Measurements from ENCODE around the gene SAA1. TPM values are rescaled to one million over a fixed set of nuclear protein-coding genes. Genes with fewer than 3 reads are reported as not detected.
"Not testable (repeated sequence)": the region's sequence is repeated elsewhere in the genome, so short reads cannot be mapped to it uniquely, and the experiment has no call there.

Gene SAA1
- total RNA-seq, 1 donor from 2014 or later = not detected

- H3K27me3 Mint-ChIP-seq (ENCODE audit: unreplicated experiment) = no peaks in the 10 kb centered on the region
- no peak for DNase-seq (ENCODE audit: low spot score)
- no peak overlapping the region for H3K27ac Mint-ChIP-seq (ENCODE audit: unreplicated experiment)
- no peak for TF ChIP-seq CTCF (IDR thresholded peaks at IDR 0.05; ENCODE audit: unreplicated experiment)
- H3K4me1 Mint-ChIP-seq (ENCODE audit: unreplicated experiment) = no peaks in the 10 kb centered on the region
- H3K36me3 Mint-ChIP-seq (ENCODE audit: low read depth, unreplicated experiment) = no peaks in the 10 kb centered on the region
- no peaks in the 10 kb centered on the region for H3K9me3 Mint-ChIP-seq (ENCODE audit: unreplicated experiment)
- no peak overlapping the region for H3K4me3 Mint-ChIP-seq (ENCODE audit: unreplicated experiment)
Measured at GRCh38 chr11:18253233-18253632, 12.8 kb upstream of the SAA1 start.

DNA sequence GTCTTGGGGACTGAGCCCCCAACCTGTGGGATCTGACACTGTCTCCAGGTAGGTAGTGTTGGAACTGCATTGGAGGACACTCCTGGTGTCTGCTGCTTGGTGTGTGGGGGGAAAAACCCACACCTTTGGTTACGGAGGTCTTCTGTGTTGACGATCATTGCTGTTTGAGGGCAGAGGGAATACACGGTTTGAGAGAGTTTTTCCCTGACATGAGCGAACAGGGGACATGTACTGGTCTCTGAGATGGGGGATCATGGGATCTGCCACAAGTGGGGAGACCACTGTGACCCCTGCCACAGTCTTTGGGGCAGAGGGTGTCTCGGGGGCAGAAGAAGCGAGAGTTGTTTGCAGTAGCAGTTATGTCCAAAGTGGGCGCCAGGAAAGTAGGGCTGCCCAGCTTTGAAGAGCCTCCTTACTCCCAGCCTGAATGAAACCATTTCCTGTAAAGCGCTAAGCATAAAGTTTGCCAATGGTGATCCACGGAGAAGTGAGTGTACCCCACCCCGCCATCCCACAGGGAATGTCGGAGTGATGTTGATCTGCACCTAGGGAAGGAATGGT is 12.2 kb upstream of the SAA1 start:
- H3K9me3 Mint-ChIP-seq (ENCODE audit: unreplicated experiment) = no peaks in the 10 kb centered on the region
- H3K27ac Mint-ChIP-seq (ENCODE audit: unreplicated experiment) = no peak overlapping the region
- no peak for TF ChIP-seq CTCF (IDR thresholded peaks at IDR 0.05; ENCODE audit: unreplicated experiment)
- no peaks in the 10 kb centered on the region for H3K27me3 Mint-ChIP-seq (ENCODE audit: unreplicated experiment)
- no peak overlapping the region for H3K4me3 Mint-ChIP-seq (ENCODE audit: unreplicated experiment)
- no peak for DNase-seq (ENCODE audit: low spot score)
- no peaks in the 10 kb centered on the region for H3K36me3 Mint-ChIP-seq (ENCODE audit: low read depth, unreplicated experiment)
- no peaks in the 10 kb centered on the region for H3K4me1 Mint-ChIP-seq (ENCODE audit: unreplicated experiment)

DNA sequence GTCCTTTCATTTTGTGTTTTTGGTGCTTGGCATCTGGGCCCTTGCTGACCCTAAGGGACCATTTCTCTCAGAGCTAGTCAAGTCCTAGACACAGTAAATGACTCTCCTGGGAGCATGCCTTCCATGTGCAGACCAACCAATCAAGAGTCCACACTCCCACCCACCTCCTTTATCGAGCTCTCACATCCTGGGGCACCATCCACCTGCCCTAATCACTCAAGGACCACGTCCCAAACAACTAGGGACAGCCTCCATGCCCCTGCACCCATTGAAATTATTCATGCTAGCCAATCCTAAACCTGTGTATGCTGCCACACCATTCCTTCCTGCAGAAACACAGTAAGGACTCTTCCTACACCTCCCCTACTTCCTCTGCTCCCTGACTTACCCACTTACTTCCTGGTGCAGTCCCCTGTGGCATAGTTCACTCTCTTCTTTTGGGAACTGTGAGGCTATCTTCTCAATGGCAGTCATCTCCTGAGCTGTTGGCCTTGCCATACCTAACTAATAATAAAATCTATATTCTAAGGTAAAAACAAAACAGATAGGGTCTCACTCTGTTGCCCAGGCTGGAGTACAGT is 11.2 kb upstream of the SAA1 start:
- Mint-ChIP-seq H3K9me3 (ENCODE audit: unreplicated experiment) (no peaks in the 10 kb centered on the region), H3K36me3 (ENCODE audit: low read depth, unreplicated experiment) (no peaks in the 10 kb centered on the region), H3K27ac (ENCODE audit: unreplicated experiment) (no peak overlapping the region), H3K27me3 (ENCODE audit: unreplicated experiment) (no peaks in the 10 kb centered on the region), H3K4me3 (ENCODE audit: unreplicated experiment) (no peak overlapping the region), H3K4me1 (ENCODE audit: unreplicated experiment) (no peaks in the 10 kb centered on the region)
- no peak for DNase-seq (ENCODE audit: low spot score)
- TF ChIP-seq CTCF (IDR thresholded peaks at IDR 0.05; ENCODE audit: unreplicated experiment) = no peak

DNA sequence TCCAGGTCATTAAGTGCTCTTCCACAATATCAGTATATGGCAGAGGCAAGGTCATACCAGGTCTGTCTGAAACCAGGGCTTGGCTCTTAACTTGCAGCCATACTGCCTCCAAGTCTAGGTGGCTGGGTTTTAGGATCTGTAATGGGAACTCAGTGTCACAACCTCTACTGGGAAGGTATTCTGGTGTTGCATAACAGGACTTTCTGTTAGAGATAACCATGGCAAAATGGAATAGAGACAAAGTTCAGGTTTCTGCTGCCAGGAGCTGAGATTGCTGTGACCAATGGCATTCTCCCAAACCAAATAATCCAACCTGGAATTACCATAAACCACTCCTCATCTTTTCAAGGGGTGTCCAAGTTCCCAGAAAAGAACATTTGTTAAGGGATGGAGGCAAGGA is 6.8 kb upstream of the SAA1 start:
- Mint-ChIP-seq H3K9me3 (ENCODE audit: unreplicated experiment) (no peaks in the 10 kb centered on the region), H3K4me1 (ENCODE audit: unreplicated experiment) (no peaks in the 10 kb centered on the region), H3K27ac (ENCODE audit: unreplicated experiment) (no peak overlapping the region), H3K36me3 (ENCODE audit: low read depth, unreplicated experiment) (no peaks in the 10 kb centered on the region), H3K4me3 (ENCODE audit: unreplicated experiment) (no peak overlapping the region), H3K27me3 (ENCODE audit: unreplicated experiment) (no peaks in the 10 kb centered on the region)
- no peak for TF ChIP-seq CTCF (IDR thresholded peaks at IDR 0.05; ENCODE audit: unreplicated experiment)
- DNase-seq (ENCODE audit: low spot score) = no peak

DNA sequence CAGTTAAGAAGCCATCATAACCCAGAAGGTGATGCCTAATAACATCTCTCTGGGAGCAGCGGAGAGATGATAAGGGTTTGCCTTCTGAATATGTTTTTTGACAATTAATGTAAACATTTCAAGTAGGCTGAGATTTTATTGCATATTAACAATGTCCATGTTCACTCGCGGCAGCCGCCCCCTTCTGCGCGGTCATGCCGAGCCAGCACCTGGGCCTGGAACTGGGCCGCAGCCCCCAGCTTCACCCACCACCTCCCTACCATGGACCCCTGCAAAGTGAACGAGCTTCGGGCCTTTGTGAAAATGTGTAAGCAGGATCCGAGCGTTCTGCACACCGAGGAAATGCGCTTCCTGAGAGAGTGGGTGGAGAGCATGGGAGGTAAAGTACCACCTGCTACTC is 4.3 kb upstream of the SAA1 start:
- Mint-ChIP-seq H3K4me1 (ENCODE audit: unreplicated experiment) (no peaks in the 10 kb centered on the region), H3K27ac (ENCODE audit: unreplicated experiment) (no peak overlapping the region), H3K27me3 (ENCODE audit: unreplicated experiment) (no peaks in the 10 kb centered on the region), H3K4me3 (ENCODE audit: unreplicated experiment) (no peak overlapping the region), H3K36me3 (ENCODE audit: low read depth, unreplicated experiment) (no peaks in the 10 kb centered on the region), H3K9me3 (ENCODE audit: unreplicated experiment) (no peaks in the 10 kb centered on the region)
- DNase-seq (ENCODE audit: low spot score) = no peak
- TF ChIP-seq CTCF (IDR thresholded peaks at IDR 0.05; ENCODE audit: unreplicated experiment) = no peak

- not testable (repeated sequence) for H3K27me3 Mint-ChIP-seq (ENCODE audit: unreplicated experiment); DNase-seq (ENCODE audit: low spot score); H3K27ac Mint-ChIP-seq (ENCODE audit: unreplicated experiment); H3K4me1 Mint-ChIP-seq (ENCODE audit: unreplicated experiment); H3K9me3 Mint-ChIP-seq (ENCODE audit: unreplicated experiment); H3K4me3 Mint-ChIP-seq (ENCODE audit: unreplicated experiment); H3K36me3 Mint-ChIP-seq (ENCODE audit: low read depth, unreplicated experiment)
Measured at GRCh38 chr11:18262681-18263350, 3.2 kb upstream of the SAA1 start.

Measured in endothelial cell (in vitro differentiated cells).